ENCODE measurements around the gene EXOSC1.
"Not testable (repeated sequence)": the region's sequence is repeated elsewhere in the genome, so short reads cannot be mapped to it uniquely, and the experiment has no call there.

EXOSC1 gene

GRCh38 chr10:97479410-97479809 is 33.6 kb upstream of the EXOSC1 start:
- not testable (repeated sequence) for H3K4me3 ChIP-seq (ENCODE audit: low read depth in 1 of 2, low read length in 2 of 2); H3K27me3 ChIP-seq (ENCODE audit: control insufficient read depth in 1 of 2, insufficient read depth in 2 of 2, low read length in 2 of 2); H3K9me3 ChIP-seq (ENCODE audit: control insufficient read depth in 1 of 2, low read length in 2 of 2); H3K4me1 ChIP-seq (ENCODE audit: control insufficient read depth in 1 of 2, insufficient read depth in 2 of 2, low read length in 2 of 2); H3K9ac ChIP-seq (ENCODE audit: low read depth in 1 of 2, low read length in 2 of 2); H3K27ac ChIP-seq (ENCODE audit: low read depth, low read length)
- peaks cover 47 to 67% of the 10 kb centered on the region in 2 donors for H3K36me3 ChIP-seq (ENCODE audit: control insufficient read depth in 1 of 2, insufficient read depth in 2 of 2, low read length in 2 of 2)

- Histone ChIP-seq H3K4me1 (ENCODE audit: control insufficient read depth in 1 of 2, insufficient read depth in 2 of 2, low read length in 2 of 2) (no peaks in the 10 kb centered on the region), H3K27ac (ENCODE audit: low read depth, low read length) (no peak overlapping the region), H3K9me3 (ENCODE audit: control insufficient read depth in 1 of 2, low read length in 2 of 2) (no peaks in the 10 kb centered on the region), H3K36me3 (ENCODE audit: control insufficient read depth in 1 of 2, insufficient read depth in 2 of 2, low read length in 2 of 2) (peaks cover 44 to 75% of the 10 kb centered on the region in 2 donors), H3K9ac (ENCODE audit: low read depth in 1 of 2, low read length in 2 of 2) (no peak overlapping the region), H3K27me3 (ENCODE audit: control insufficient read depth in 1 of 2, insufficient read depth in 2 of 2, low read length in 2 of 2) (no peaks in the 10 kb centered on the region), H3K4me3 (ENCODE audit: low read depth in 1 of 2, low read length in 2 of 2) (no peak overlapping the region)
These were observed 30.3 kb upstream of the EXOSC1 start for GRCh38 chr10:97475936-97476594.

GRCh38 chr10:97474918-97475317 is 29.1 kb upstream of the EXOSC1 start:
- Histone ChIP-seq H3K9me3 (ENCODE audit: control insufficient read depth in 1 of 2, low read length in 2 of 2) (no peaks in the 10 kb centered on the region), H3K36me3 (ENCODE audit: control insufficient read depth in 1 of 2, insufficient read depth in 2 of 2, low read length in 2 of 2) (peaks cover 45 to 73% of the 10 kb centered on the region in 2 donors)

GRCh38 chr10:97468781-97469180 is 23.0 kb upstream of the EXOSC1 start:
- H3K27ac ChIP-seq (ENCODE audit: low read depth, low read length); H3K9ac ChIP-seq (ENCODE audit: low read depth in 1 of 2, low read length in 2 of 2); H3K4me3 ChIP-seq (ENCODE audit: low read depth in 1 of 2, low read length in 2 of 2); H3K27me3 ChIP-seq (ENCODE audit: control insufficient read depth in 1 of 2, insufficient read depth in 2 of 2, low read length in 2 of 2); H3K9me3 ChIP-seq (ENCODE audit: control insufficient read depth in 1 of 2, low read length in 2 of 2); H3K4me1 ChIP-seq (ENCODE audit: control insufficient read depth in 1 of 2, insufficient read depth in 2 of 2, low read length in 2 of 2): not testable (repeated sequence)
- peaks cover 40 to 78% of the 10 kb centered on the region in 2 donors for H3K36me3 ChIP-seq (ENCODE audit: control insufficient read depth in 1 of 2, insufficient read depth in 2 of 2, low read length in 2 of 2)

More at GRCh38 chr10:97474918-97475317, 29.1 kb upstream of the EXOSC1 start:
- Histone ChIP-seq H3K27me3 (ENCODE audit: control insufficient read depth in 1 of 2, insufficient read depth in 2 of 2, low read length in 2 of 2) (no peaks in the 10 kb centered on the region), H3K4me3 (ENCODE audit: low read depth in 1 of 2, low read length in 2 of 2) (no peak overlapping the region), H3K9ac (ENCODE audit: low read depth in 1 of 2, low read length in 2 of 2) (no peak overlapping the region), H3K4me1 (ENCODE audit: control insufficient read depth in 1 of 2, insufficient read depth in 2 of 2, low read length in 2 of 2) (no peaks in the 10 kb centered on the region), H3K27ac (ENCODE audit: low read depth, low read length) (no peak overlapping the region)

- H3K9me3 ChIP-seq (ENCODE audit: control insufficient read depth in 1 of 2, low read length in 2 of 2): no peaks in the 10 kb centered on the region
- H3K4me3 ChIP-seq (ENCODE audit: low read depth in 1 of 2, low read length in 2 of 2): no peak overlapping the region
- peaks cover 4 to 9% of the 10 kb centered on the region in 2 donors for H3K4me1 ChIP-seq (ENCODE audit: control insufficient read depth in 1 of 2, insufficient read depth in 2 of 2, low read length in 2 of 2)
- no peaks in the 10 kb centered on the region for H3K27me3 ChIP-seq (ENCODE audit: control insufficient read depth in 1 of 2, insufficient read depth in 2 of 2, low read length in 2 of 2)
- H3K9ac ChIP-seq (ENCODE audit: low read depth in 1 of 2, low read length in 2 of 2): no peak overlapping the region
- H3K36me3 ChIP-seq (ENCODE audit: control insufficient read depth in 1 of 2, insufficient read depth in 2 of 2, low read length in 2 of 2): peaks cover 35 to 78% of the 10 kb centered on the region in 2 donors
- no peak overlapping the region for H3K27ac ChIP-seq (ENCODE audit: low read depth, low read length)
These were observed 22.4 kb upstream of the EXOSC1 start for GRCh38 chr10:97468162-97468561.

GRCh38 chr10:97466755-97467154 is 20.9 kb upstream of the EXOSC1 start:
- no peak overlapping the region for H3K4me3 ChIP-seq (ENCODE audit: low read depth in 1 of 2, low read length in 2 of 2)
- H3K9me3 ChIP-seq (ENCODE audit: control insufficient read depth in 1 of 2, low read length in 2 of 2): no peaks in the 10 kb centered on the region
- H3K36me3 ChIP-seq (ENCODE audit: control insufficient read depth in 1 of 2, insufficient read depth in 2 of 2, low read length in 2 of 2): peaks cover 47 to 87% of the 10 kb centered on the region in 2 donors
- no peaks in the 10 kb centered on the region for H3K27me3 ChIP-seq (ENCODE audit: control insufficient read depth in 1 of 2, insufficient read depth in 2 of 2, low read length in 2 of 2)
- H3K27ac ChIP-seq (ENCODE audit: low read depth, low read length): no peak overlapping the region
- peaks cover 4 to 9% of the 10 kb centered on the region in 2 donors for H3K4me1 ChIP-seq (ENCODE audit: control insufficient read depth in 1 of 2, insufficient read depth in 2 of 2, low read length in 2 of 2)
- H3K9ac ChIP-seq (ENCODE audit: low read depth in 1 of 2, low read length in 2 of 2): no peak overlapping the region

GRCh38 chr10:97465982-97466381 is 20.2 kb upstream of the EXOSC1 start:
- no peak overlapping the region for H3K4me3 ChIP-seq (ENCODE audit: low read depth in 1 of 2, low read length in 2 of 2)
- peaks cover 54 to 95% of the 10 kb centered on the region in 2 donors for H3K36me3 ChIP-seq (ENCODE audit: control insufficient read depth in 1 of 2, insufficient read depth in 2 of 2, low read length in 2 of 2)
- no peaks in the 10 kb centered on the region for H3K9me3 ChIP-seq (ENCODE audit: control insufficient read depth in 1 of 2, low read length in 2 of 2)
- no peak overlapping the region for H3K9ac ChIP-seq (ENCODE audit: low read depth in 1 of 2, low read length in 2 of 2)
- H3K27ac ChIP-seq (ENCODE audit: low read depth, low read length): no peak overlapping the region
- H3K4me1 ChIP-seq (ENCODE audit: control insufficient read depth in 1 of 2, insufficient read depth in 2 of 2, low read length in 2 of 2): peaks cover 4 to 9% of the 10 kb centered on the region in 2 donors
- H3K27me3 ChIP-seq (ENCODE audit: control insufficient read depth in 1 of 2, insufficient read depth in 2 of 2, low read length in 2 of 2): no peaks in the 10 kb centered on the region

- Histone ChIP-seq H3K4me3 (ENCODE audit: low read depth in 1 of 2, low read length in 2 of 2) (no peak overlapping the region), H3K27me3 (ENCODE audit: control insufficient read depth in 1 of 2, insufficient read depth in 2 of 2, low read length in 2 of 2) (no peaks in the 10 kb centered on the region), H3K36me3 (ENCODE audit: control insufficient read depth in 1 of 2, insufficient read depth in 2 of 2, low read length in 2 of 2) (peaks cover 49 to 96% of the 10 kb centered on the region in 2 donors), H3K4me1 (ENCODE audit: control insufficient read depth in 1 of 2, insufficient read depth in 2 of 2, low read length in 2 of 2) (peaks cover 4 to 9% of the 10 kb centered on the region in 2 donors), H3K9me3 (ENCODE audit: control insufficient read depth in 1 of 2, low read length in 2 of 2) (no peaks in the 10 kb centered on the region), H3K9ac (ENCODE audit: low read depth in 1 of 2, low read length in 2 of 2) (no peak overlapping the region), H3K27ac (ENCODE audit: low read depth, low read length) (no peak overlapping the region)
These were observed 18.4 kb upstream of the EXOSC1 start for GRCh38 chr10:97464226-97464625.

- Histone ChIP-seq H3K9ac (ENCODE audit: low read depth in 1 of 2, low read length in 2 of 2) (no peak overlapping the region), H3K27me3 (ENCODE audit: control insufficient read depth in 1 of 2, insufficient read depth in 2 of 2, low read length in 2 of 2) (no peaks in the 10 kb centered on the region), H3K27ac (ENCODE audit: low read depth, low read length) (no peak overlapping the region), H3K4me3 (ENCODE audit: low read depth in 1 of 2, low read length in 2 of 2) (no peak overlapping the region), H3K9me3 (ENCODE audit: control insufficient read depth in 1 of 2, low read length in 2 of 2) (no peaks in the 10 kb centered on the region), H3K36me3 (ENCODE audit: control insufficient read depth in 1 of 2, insufficient read depth in 2 of 2, low read length in 2 of 2) (peaks cover 52 to 97% of the 10 kb centered on the region in 2 donors), H3K4me1 (ENCODE audit: control insufficient read depth in 1 of 2, insufficient read depth in 2 of 2, low read length in 2 of 2) (peaks cover 4 to 9% of the 10 kb centered on the region in 2 donors)
These were observed 17.7 kb upstream of the EXOSC1 start for GRCh38 chr10:97463363-97464132.

- H3K9ac ChIP-seq (ENCODE audit: low read depth in 1 of 2, low read length in 2 of 2): no peak overlapping the region
- no peak overlapping the region for H3K27ac ChIP-seq (ENCODE audit: low read depth, low read length)
- peaks cover 4 to 9% of the 10 kb centered on the region in 2 donors for H3K4me1 ChIP-seq (ENCODE audit: control insufficient read depth in 1 of 2, insufficient read depth in 2 of 2, low read length in 2 of 2)
- no peak overlapping the region for H3K4me3 ChIP-seq (ENCODE audit: low read depth in 1 of 2, low read length in 2 of 2)
- H3K36me3 ChIP-seq (ENCODE audit: control insufficient read depth in 1 of 2, insufficient read depth in 2 of 2, low read length in 2 of 2): peaks cover 57 to 98% of the 10 kb centered on the region in 2 donors
- no peaks in the 10 kb centered on the region for H3K9me3 ChIP-seq (ENCODE audit: control insufficient read depth in 1 of 2, low read length in 2 of 2)
- H3K27me3 ChIP-seq (ENCODE audit: control insufficient read depth in 1 of 2, insufficient read depth in 2 of 2, low read length in 2 of 2): no peaks in the 10 kb centered on the region
These were observed 16.5 kb upstream of the EXOSC1 start for GRCh38 chr10:97462309-97462708.

Measured in duodenal mucosa (tissue), 2 donors.